Endometrial microvascular endothelial cells (primary cell): ENCODE measurements around the gene MAP7D2. TPM values are rescaled to one million over a fixed set of nuclear protein-coding genes. Genes with fewer than 3 reads are reported as not detected.

Experiments used
- in situ Hi-C: cut with HindIII; loops from 2 replicates; pipeline ENCODE4 v1.10.0; 2017; ENCODE audit warnings: low sequenced_read_pairs, low pct_unique_long_range_greater_than_20kb; ENCODE audit errors: inconsistent ontology term
- total RNA-seq: library from RNA; depleted of rRNA; stranded (reverse); fragments of >200 nt; gene quantifications from one replicate; pipeline ENCODE4 v1.2.3, GENCODE V29; 2015; ENCODE audit errors: inconsistent ontology term

MAP7D2 gene
- total RNA-seq, 1 donor from 2014 or later: not detected

DNA sequence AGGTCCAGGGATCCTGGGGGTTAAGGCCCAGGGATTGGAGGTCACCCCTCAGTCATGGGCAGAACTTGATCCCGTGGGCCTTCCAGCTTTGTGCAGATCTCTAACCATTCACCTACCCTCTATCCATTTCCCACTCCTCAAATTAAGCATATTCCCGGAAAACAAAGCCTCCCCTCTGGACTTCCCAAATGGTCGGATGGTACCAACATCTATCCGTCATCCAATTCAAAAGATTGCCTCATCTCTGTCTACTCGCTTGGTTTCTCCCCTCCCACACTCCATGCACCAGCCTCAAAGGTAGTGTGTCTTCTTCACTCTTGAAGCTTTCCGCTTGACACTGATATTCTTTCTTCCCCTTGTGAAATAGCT lies 125.4 kb downstream of the MAP7D2 start:
- in situ Hi-C loops: no loop called here

DNA sequence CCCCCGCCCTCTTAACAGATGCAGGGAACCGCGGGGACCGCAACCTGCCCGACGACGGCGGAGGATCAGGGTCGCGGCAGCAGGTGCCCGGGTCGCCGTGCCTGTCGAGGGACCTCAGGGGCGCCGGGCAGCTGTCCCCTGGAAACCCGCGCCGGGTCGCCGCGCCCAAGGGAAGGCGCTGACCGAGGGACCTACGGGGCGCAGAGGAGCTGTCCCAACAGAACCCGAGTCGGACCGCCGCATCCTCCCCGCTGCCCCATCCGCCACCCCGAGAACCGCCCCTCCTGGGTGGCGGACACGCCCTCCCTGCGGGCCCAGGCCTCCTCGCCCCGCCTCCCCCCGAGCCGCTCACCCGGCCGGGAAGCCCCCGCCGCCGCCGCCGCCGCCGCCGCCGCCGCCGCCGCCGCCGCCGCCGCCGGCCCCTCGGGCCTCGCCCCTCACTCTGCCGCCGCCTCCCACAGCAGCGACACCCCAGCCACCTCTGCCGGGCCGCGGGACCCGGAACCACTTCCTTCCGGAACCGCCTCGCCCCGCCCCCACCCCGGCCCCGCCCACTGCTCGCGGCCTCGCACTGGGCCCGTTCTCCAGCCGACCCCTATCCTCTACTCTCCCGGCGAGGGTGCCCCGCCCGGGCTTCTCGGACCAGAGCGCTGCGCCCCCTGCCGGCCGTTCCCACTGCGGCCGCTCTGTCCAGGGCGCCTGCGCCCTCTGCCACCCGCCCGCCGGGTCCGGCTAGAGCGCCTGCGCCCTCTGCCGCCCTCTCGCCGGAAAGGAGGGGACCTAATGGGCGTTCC lies 126.0 kb downstream of the MAP7D2 start, which contains the start of gene BCLAF3:
TSS of gene BCLAF3 (minus strand) at position 506 of the 794 bp plus-strand sequence. CDS start 20,797 bp downstream, outside the sequence.
- in situ Hi-C loops: no loop called here

DNA sequence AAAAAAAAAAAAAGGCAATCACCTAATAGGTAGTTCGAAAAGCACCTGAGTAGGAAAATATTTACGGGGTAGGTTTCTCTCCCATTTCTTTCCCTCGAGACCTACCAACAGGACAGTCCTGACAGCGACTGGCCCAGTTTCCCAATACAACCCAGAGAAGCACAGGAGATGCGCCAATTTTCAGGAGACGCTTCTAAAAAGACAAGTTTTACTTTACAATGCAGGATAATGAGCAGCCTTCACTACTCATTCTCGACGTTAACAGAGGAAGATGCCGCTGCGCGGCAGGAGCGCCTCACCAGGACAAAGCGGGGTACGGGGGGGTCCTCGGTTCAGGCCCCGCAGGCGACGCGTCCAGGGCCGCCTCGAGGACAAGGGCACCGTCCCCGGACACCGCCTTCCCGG lies 126.6 kb downstream of the MAP7D2 start:
- in situ Hi-C loops: no loop called here

DNA sequence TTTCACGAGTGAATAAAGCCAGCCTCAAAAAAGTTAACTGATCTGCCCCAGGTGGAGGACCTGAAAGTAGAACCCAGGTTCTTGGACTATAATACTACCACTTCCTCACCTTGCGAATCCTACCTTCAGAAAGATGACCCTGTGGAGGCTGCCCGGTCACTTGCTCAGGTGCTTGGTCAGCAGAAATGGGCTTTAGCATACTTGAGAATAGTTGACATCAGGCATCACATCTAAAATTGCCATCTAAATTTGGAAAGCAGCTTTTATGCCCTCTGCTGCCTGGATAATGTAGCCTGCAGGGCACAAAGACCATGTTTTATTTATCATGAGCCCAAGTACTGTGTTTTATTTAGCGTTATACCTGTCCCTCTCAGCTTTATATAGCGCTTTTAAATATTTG lies 128.9 kb downstream of the MAP7D2 start:
- in situ Hi-C loops: no loop called here

DNA sequence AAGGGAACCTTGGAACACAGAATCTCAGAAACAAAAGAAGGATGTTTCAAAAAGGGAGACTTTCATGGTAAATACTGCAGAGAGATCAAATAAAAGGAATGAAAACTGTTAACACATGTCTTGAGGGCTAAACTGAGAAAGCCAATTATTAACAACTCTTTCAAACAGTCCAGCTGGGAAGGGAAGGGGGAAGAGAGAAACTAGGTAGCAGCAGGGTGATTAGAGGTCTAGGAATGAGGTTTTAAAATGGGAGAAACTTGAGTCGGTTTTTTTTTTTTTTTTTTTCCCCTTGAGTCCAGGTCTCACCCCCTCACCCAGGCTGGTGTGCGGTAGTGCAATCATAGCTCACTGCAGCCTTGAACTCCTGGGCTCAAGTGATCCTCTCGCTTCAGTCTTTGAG lies 130.2 kb downstream of the MAP7D2 start:
- in situ Hi-C loops: no loop called here

DNA sequence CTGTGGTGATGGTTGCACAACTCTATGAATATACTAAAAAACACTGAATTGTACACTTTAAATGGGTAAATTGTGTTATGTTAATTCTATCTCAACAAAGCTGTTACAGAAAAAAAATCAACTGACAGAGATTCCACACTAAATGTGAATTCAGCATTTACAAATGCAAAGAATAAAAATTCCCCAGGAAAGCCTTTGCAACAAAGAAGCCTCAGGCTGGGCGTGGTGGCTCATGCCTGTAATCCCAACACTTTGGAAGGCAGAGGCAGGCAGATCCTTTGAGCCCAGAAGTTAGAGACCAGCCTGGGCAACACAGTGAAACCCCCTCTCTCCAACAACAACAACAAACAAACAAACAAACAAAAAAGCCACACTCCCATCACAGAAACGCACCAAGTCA lies 134.8 kb downstream of the MAP7D2 start:
- in situ Hi-C loops: no loop called here

DNA sequence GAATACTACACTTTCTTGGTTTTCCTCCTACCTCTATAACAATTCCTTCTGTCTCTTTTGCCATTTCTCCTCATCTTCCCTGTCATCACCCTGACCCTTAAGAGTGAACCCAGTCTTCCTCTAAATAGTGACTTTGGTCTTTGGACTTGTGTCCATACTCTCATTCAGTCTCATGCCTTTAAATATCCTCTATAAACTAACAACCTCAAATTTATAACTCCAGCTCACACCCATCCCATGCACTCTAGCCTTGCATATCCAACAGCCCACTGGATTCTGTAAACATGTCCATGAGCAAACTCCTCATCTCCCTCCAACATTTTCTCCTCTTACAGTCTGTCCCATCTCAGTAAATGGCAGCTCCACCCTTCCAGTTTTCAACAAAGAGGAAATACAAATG lies 140.9 kb downstream of the MAP7D2 start:
- in situ Hi-C loops: no loop called here

DNA sequence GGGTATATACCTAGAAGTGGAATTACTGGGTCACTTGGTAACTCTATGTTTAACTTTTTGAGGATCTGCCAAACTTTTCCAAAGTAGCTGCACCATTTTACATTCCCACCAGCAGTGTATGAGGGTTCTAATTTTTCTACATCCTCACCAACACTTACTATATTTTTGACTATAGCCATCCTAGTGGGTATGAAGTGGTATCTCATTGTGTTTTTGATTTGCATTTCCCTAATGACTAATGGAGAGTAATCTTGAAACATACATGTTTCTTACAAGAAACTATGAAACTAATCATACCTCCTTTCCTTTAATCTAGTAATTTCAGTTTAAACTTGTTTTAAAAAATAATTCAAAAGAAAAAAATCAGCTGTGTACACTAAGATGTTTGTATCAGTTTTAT lies 143.7 kb downstream of the MAP7D2 start:
- in situ Hi-C loops: no loop called here

DNA sequence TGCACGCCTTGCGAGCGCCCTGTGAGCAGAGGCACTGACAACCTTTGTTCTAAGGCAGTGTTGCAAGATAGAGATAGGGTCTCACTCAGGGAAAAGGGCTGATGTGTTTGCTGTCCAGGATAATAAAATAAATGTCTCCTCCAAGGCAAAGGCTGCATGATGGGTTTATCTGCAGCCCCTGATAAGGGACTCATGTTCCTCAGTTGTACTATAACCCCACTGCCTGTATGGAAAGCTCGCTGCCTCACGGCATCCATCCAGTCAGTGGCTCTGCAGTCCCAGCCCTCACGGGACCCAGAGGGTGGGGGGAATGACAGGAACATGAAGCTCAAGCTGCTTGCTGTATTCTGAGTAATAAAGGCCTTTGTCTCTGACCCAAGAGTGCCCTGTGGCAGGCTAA lies 148.4 kb downstream of the MAP7D2 start:
- in situ Hi-C loops: no loop called here

DNA sequence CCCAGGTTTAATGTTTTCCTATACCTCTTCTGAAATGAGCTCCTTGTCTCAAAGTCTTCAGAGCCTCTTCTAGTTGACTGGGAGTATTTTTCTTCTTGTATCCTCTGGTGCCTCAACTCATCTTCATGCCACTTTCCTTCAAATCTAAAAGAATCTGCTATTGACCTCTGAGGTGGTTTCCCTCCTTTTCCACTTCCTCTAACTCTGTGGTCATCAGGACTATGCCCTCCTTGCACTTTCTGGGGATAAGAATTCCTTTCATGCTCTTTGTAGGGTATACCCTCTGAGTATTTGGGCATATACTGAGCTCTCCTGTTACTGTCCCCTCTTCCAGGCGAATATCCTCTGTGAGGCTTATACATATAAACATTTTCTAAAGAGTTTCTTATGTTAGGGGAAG lies 150.7 kb downstream of the MAP7D2 start:
- in situ Hi-C loops: no loop called here

DNA sequence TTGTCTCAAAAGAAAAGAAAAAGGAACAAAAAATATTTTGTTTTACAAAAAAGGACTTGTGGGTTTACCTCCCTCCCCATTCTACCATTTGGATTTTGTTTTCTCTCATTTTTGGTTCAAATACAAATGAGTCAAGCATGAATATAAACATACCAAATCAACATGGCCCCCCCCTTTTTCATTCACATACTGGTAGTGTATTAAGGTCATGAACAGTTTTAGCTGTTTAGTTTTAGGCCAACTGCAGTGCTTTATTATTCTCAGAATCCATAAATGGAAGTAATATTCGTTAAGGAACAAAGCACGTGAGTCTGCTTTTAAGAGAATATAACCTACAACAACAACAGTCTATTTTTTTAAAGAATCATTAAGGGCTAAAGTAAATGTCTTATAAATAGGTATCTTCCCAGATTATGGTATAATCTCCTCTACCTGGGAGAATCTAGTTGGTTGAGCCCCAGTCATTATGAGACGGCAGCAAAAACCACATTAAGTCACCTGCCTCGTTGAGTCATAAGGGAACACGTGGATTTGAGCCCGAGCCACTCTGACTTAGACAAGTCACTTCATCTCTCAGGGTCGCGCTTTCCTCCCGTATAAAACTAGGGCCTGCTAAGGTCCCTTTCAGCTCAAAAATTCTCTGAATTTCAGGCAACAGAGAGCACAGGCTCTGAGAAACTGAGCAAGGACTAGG lies 152.5 kb downstream of the MAP7D2 start:
- in situ Hi-C loops: no loop called here

DNA sequence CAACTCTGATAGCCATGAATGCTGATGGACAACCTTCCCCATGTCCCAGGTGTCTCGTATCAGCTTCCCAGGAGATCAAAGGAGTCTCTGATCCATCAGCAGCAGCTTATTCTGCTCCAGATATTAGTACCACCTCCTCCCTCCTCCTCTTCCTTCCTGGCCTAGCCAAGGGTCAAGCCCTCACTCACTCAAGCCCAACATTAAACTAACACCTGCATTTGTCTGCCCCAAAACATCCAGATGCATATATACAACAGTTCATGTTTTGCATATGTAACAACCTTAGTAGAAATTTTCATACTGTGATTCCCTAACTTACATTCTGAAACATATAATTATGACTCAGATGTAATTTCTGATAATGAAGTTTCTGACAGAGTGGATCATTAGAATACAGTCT lies 155.8 kb downstream of the MAP7D2 start:
- in situ Hi-C loops: no loop called here

DNA sequence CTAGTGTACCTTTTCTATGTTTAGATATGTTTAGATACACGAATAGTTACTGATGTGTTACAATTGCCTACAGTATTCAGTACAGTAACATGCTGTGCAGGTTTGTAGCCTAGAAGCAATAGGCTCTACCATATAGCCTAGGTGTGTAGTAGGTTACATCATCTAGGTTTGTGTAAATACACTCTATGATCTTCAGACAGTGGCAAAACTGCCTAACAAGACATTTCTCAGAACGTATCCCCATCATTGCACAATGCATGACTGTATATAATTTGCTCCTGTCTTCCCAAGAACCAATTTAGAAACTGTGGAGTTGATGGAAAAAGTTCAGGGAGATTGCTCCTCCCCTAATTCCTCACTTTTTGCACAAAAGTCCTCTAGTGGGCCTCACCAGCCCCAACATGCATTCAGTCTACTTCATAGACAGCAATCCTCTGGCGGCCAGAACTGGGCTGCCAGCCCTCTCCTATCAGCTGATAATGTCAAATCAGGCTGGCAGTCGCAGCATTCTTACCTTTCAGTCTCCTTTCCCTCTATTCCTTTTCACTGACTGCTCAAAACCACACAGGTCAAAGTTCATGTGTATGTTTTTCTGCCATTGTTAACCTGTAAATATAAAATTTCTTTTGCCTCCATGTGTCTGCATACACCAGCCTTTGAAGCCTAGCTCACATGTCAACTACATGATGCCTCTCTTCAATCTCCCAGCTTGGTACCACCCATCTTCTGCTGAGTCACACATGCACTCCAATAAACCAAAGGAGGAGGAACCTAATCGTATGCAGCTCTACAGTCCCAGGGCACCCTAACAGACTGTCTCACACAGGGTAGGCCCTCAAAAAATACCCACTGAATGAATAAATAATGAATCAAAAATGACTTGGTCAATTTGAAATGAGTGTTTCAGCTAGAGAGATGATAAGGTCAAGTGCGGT lies 157.9 kb downstream of the MAP7D2 start:
- in situ Hi-C loops: no loop called here

DNA sequence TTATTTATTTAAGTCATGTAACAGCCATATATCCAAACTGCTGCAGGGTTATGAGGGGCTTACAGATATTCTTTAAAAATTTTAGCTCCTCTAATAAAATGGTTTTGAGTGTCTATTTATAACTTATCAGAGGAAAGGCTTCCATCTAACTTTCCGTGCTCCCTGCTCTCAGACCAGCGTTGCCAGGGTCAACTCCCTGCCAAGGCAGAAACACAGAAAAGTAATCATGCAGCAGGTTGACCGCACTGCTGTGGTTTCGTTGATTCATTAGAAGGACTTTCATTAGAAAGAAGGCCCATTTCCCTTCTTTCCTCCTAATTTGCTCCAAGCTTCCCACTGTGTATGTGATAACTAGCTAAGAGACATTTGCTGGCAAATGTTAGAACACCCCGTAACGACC lies 159.8 kb downstream of the MAP7D2 start:
- in situ Hi-C loops: no loop called here

Other genes starting within 250 kb of the MAP7D2 start
- 14.0 TPM for gene SH3KBP1, start 229.3 kb downstream of the MAP7D2 start, total RNA-seq
- 2.8 TPM for gene BCLAF3, start 125.8 kb downstream of the MAP7D2 start, total RNA-seq
- 81.5 TPM for gene EIF1AX, start 24.9 kb upstream of the MAP7D2 start, total RNA-seq
- gene RPS6KA3, start 150.0 kb upstream of the MAP7D2 start, total RNA-seq: 90.5 TPM